Mesenchymal stem cell (in vitro differentiated cells and primary cell): ENCODE data around the gene TMEM37. TPM values are rescaled to one million over a fixed set of nuclear protein-coding genes. Genes with fewer than 3 reads are reported as not detected.
A peak's percentile ranks its signal among the peaks of the same experiment; 100 is the strongest.

Source experiments
- DNase-seq: peaks from one replicate; pipeline ENCODE4 v3.0.0-alpha.2; 2013
- H2AFZ ChIP-seq: one replicate; pipeline ENCODE4 v1.6.1; 2013; ENCODE audit warnings: low read depth, mild to moderate bottlenecking, control low read depth, inconsistent platforms, low read length, moderate library complexity
- H2AK5ac ChIP-seq: 2 replicates; pipeline ENCODE4 v1.6.1; 2013; ENCODE audit warnings: low read length, moderate library complexity, mild to moderate bottlenecking, inconsistent platforms; ENCODE audit not compliant: severe bottlenecking
- H2BK120ac ChIP-seq: one replicate; pipeline ENCODE4 v1.6.1; 2013; ENCODE audit warnings: low read depth, mild to moderate bottlenecking, inconsistent platforms, low read length, moderate library complexity
- H2BK12ac ChIP-seq, 2 experiments: one replicate each; pipeline ENCODE4 v1.6.1; 2013; ENCODE audit warnings: inconsistent platforms in 2 of 2, low read length in 2 of 2, mild to moderate bottlenecking in 2 of 2, moderate library complexity in 2 of 2, control low read depth in 1 of 2
- H2BK15ac ChIP-seq: one replicate; pipeline ENCODE4 v1.6.1; 2013; ENCODE audit warnings: mild to moderate bottlenecking, low read depth, inconsistent platforms; ENCODE audit not compliant: poor library complexity, severe bottlenecking
- H2BK5ac ChIP-seq: 2 replicates; pipeline ENCODE4 v1.6.1; 2013; ENCODE audit warnings: low read depth, mild to moderate bottlenecking, low read length, control low read depth, inconsistent platforms; ENCODE audit not compliant: poor library complexity, severe bottlenecking
- H3K14ac ChIP-seq, 2 experiments: one replicate each; pipeline ENCODE4 v1.6.1; 2013; ENCODE audit warnings: inconsistent platforms in 2 of 2, low read length in 2 of 2, control low read depth in 1 of 2, mild to moderate bottlenecking in 1 of 2, moderate library complexity in 1 of 2
- H3K18ac ChIP-seq, 2 experiments: one replicate each; pipeline ENCODE4 v1.6.1; 2013; ENCODE audit warnings: inconsistent platforms in 2 of 2, low read length in 2 of 2, control low read depth in 1 of 2, low read depth in 1 of 2, mild to moderate bottlenecking in 1 of 2
- H3K23ac ChIP-seq, 2 experiments: one replicate each; pipeline ENCODE4 v1.6.1; 2013; ENCODE audit warnings: inconsistent platforms in 2 of 2, low read length in 2 of 2, mild to moderate bottlenecking in 2 of 2, moderate library complexity in 2 of 2, control low read depth in 1 of 2
- H3K27ac ChIP-seq: 2 replicates; pipeline ENCODE4 v1.5.1; 2013; ENCODE audit warnings: mild to moderate bottlenecking, moderate library complexity, low read length, control low read depth, inconsistent platforms; ENCODE audit not compliant: poor library complexity, severe bottlenecking
- H3K27me3 ChIP-seq, 2 experiments: 2 replicates each; pipeline versions ENCODE4 v1.6.1 to v1.7.0; 2013; ENCODE audit warnings: low read length in 2 of 2, mild to moderate bottlenecking in 2 of 2, moderate library complexity in 2 of 2, control low read depth in 1 of 2, inconsistent platforms in 1 of 2; ENCODE audit not compliant: control insufficient read depth in 1 of 2, insufficient read depth in 1 of 2
- H3K36me3 ChIP-seq, 2 experiments: 2 replicates each; pipeline versions ENCODE4 v1.6.1 to v1.7.0; 2013; ENCODE audit warnings: low read length in 2 of 2, control low read depth in 1 of 2, inconsistent platforms in 1 of 2, low read depth in 1 of 2, mild to moderate bottlenecking in 1 of 2; ENCODE audit not compliant: insufficient read depth in 2 of 2, control insufficient read depth in 1 of 2
- H3K4ac ChIP-seq, 2 experiments: one replicate each; pipeline ENCODE4 v1.6.1; 2013; ENCODE audit warnings: inconsistent platforms in 2 of 2, low read length in 2 of 2, mild to moderate bottlenecking in 2 of 2, moderate library complexity in 2 of 2, control low read depth in 1 of 2, low read depth in 1 of 2
- H3K4me1 ChIP-seq: 2 replicates; pipeline ENCODE4 v1.6.1; 2013; ENCODE audit warnings: low read depth, low read length, control low read depth; ENCODE audit not compliant: control insufficient read depth, insufficient read depth
- H3K4me2 ChIP-seq: 2 replicates; pipeline ENCODE4 v1.6.1; 2013; ENCODE audit warnings: low read length, mild to moderate bottlenecking, inconsistent platforms; ENCODE audit not compliant: poor library complexity, severe bottlenecking
- H3K4me3 ChIP-seq, 2 experiments: 2 replicates each; pipeline versions ENCODE4 v1.5.1 to v1.7.0; 2013; ENCODE audit warnings: low read length in 2 of 2, mild to moderate bottlenecking in 2 of 2, control low read depth in 1 of 2, low read depth in 1 of 2; ENCODE audit not compliant: insufficient read depth in 1 of 2
- H3K79me1 ChIP-seq: replicated peaks from 2 replicates; pipeline ENCODE4 v1.6.1; 2013; ENCODE audit warnings: mild to moderate bottlenecking, control low read depth, low read length, inconsistent platforms; ENCODE audit not compliant: poor library complexity, severe bottlenecking
- H3K9ac ChIP-seq: 2 replicates; pipeline ENCODE4 v1.7.0; 2013; ENCODE audit warnings: mild to moderate bottlenecking, low read length, moderate library complexity
- H3K9me3 ChIP-seq: 2 replicates; pipeline ENCODE4 v1.7.0; 2013; ENCODE audit warnings: mild to moderate bottlenecking, low read length; ENCODE audit not compliant: control insufficient read depth
- H4K8ac ChIP-seq: one replicate; pipeline ENCODE4 v1.6.1; 2013; ENCODE audit warnings: inconsistent platforms, mild to moderate bottlenecking, low read length, moderate library complexity
- H4K91ac ChIP-seq: one replicate; pipeline ENCODE4 v1.6.1; 2013; ENCODE audit warnings: mild to moderate bottlenecking, low read length, inconsistent platforms
- WGBS: methylation state at CpG from one replicate; pipeline ENCODE4 v1.1.7; 2013; ENCODE audit warnings: mixed read lengths; 5-methylcytosine and 5-hydroxymethylcytosine counted together
- polyA plus RNA-seq, 2 experiments: library from polyadenylated mRNA; stranded (reverse); fragments of 200-250 nt; gene quantifications; one replicate each; pipeline ENCODE4 v1.2.3, GENCODE V29; 2013

The TMEM37 gene
- polyA plus RNA-seq (2013, experiment 1 of 2), result 1.3 TPM
- polyA plus RNA-seq (2013, experiment 2 of 2), result 1.5 TPM

- Histone ChIP-seq H3K79me1 (peaks cover 11% of the 10 kb centered on the region), H2BK12ac (peak within 1 kb of the TSS in 1 of 2 experiments; percentile 79)
These were observed at the start of gene TMEM37 for GRCh38 chr2:119431155-119431975. TSS of gene TMEM37 (plus strand) at chr2:119431854. CDS start at chr2:119431904, 50 bp downstream.

GRCh38 chr2:119383410-119384140 lies 48.1 kb upstream of the TMEM37 start:
- Histone ChIP-seq H4K91ac (no peak overlapping the region), H3K18ac (peak overlapping the region in 1 of 2 experiments; percentile 26), H3K14ac (no peak overlapping the region), H2AK5ac (no peak overlapping the region), H3K27me3 (peaks cover 0 to 4% of the 10 kb centered on the region in 2 experiments), H3K4me3 (no peak overlapping the region), H3K79me1 (no peaks in the 10 kb centered on the region), H2BK15ac (no peak overlapping the region), H4K8ac (no peak overlapping the region), H2BK12ac (no peak overlapping the region), H3K9ac (no peak overlapping the region), H3K23ac (no peak overlapping the region), H2AFZ (no peak overlapping the region), H3K4me2 (no peak overlapping the region), H2BK5ac (no peak overlapping the region), H3K36me3 (no peaks in the 10 kb centered on the region), H3K4ac (no peak overlapping the region), H2BK120ac (no peak overlapping the region), H3K9me3 (no peaks in the 10 kb centered on the region), H3K27ac (no peak overlapping the region), H3K4me1 (peaks cover 4% of the 10 kb centered on the region)
- 91% methylated on average over 6 of the region's 6 CpGs for WGBS
- no peak for DNase-seq

More at GRCh38 chr2:119431155-119431975, at the start of gene TMEM37:
- Histone ChIP-seq H3K36me3 (peaks cover 0 to 5% of the 10 kb centered on the region in 2 experiments), H2AK5ac (peak within 1 kb of the TSS; percentile 87), H3K23ac (no peak within 1 kb of the TSS), H3K27me3 (peaks cover 4 to 60% of the 10 kb centered on the region in 2 experiments), H3K4ac (peak within 1 kb of the TSS; percentile 15 to 64), H2AFZ (peak within 1 kb of the TSS; percentile 3), H3K9ac (peak within 1 kb of the TSS; percentile 80), H3K4me2 (peak within 1 kb of the TSS; percentile 78), H3K9me3 (no peaks in the 10 kb centered on the region), H3K4me3 (peak within 1 kb of the TSS; percentile 55 to 75), H4K8ac (peak within 1 kb of the TSS; percentile 90), H3K27ac (peak within 1 kb of the TSS; percentile 91), H2BK5ac (peak within 1 kb of the TSS; percentile 87), H2BK120ac (peak within 1 kb of the TSS; percentile 36), H4K91ac (peak within 1 kb of the TSS; percentile 85), H3K18ac (peak within 1 kb of the TSS; percentile 67 to 68), H2BK15ac (peak within 1 kb of the TSS; percentile 37), H3K14ac (peak within 1 kb of the TSS in 1 of 2 experiments; percentile 19), H3K4me1 (peaks cover 48% of the 10 kb centered on the region)
- 2% methylated on average over 44 of the region's 72 CpGs for WGBS
- DNase-seq, result peak; percentile 79

- Histone ChIP-seq H3K4me2 (no peak overlapping the region), H3K18ac (no peak overlapping the region), H3K27me3 (peaks cover 0 to 4% of the 10 kb centered on the region in 2 experiments), H3K27ac (no peak overlapping the region), H2BK15ac (no peak overlapping the region), H2AFZ (no peak overlapping the region), H3K4me1 (peaks cover 7% of the 10 kb centered on the region), H3K4ac (no peak overlapping the region), H2AK5ac (no peak overlapping the region), H3K4me3 (no peak overlapping the region), H3K36me3 (no peaks in the 10 kb centered on the region), H2BK12ac (no peak overlapping the region), H3K9me3 (no peaks in the 10 kb centered on the region), H3K23ac (no peak overlapping the region), H4K91ac (no peak overlapping the region), H2BK5ac (no peak overlapping the region), H2BK120ac (no peak overlapping the region), H4K8ac (no peak overlapping the region), H3K14ac (no peak overlapping the region), H3K9ac (no peak overlapping the region), H3K79me1 (no peaks in the 10 kb centered on the region)
- 78% methylated on average over 4 of the region's 4 CpGs for WGBS
- no peak for DNase-seq
These were observed 46.7 kb upstream of the TMEM37 start for GRCh38 chr2:119384971-119385370.

GRCh38 chr2:119385466-119385865 lies 46.2 kb upstream of the TMEM37 start:
- H3K27ac ChIP-seq, result no peak overlapping the region
- H3K4ac ChIP-seq, result no peak overlapping the region
- no peak overlapping the region for H3K14ac ChIP-seq
- no peak overlapping the region for H2BK5ac ChIP-seq
- H4K8ac ChIP-seq, result no peak overlapping the region
- H3K4me1 ChIP-seq, result peaks cover 7% of the 10 kb centered on the region
- H2AK5ac ChIP-seq, result no peak overlapping the region
- H3K23ac ChIP-seq, result no peak overlapping the region
- H3K4me2 ChIP-seq, result no peak overlapping the region
- H3K79me1 ChIP-seq, result no peaks in the 10 kb centered on the region
- H2AFZ ChIP-seq, result no peak overlapping the region
- no peak overlapping the region for H3K18ac ChIP-seq
- H3K9me3 ChIP-seq, result no peaks in the 10 kb centered on the region
- 73% methylated on average over 2 of the region's 3 CpGs for WGBS
- H3K36me3 ChIP-seq, result no peaks in the 10 kb centered on the region
- no peak overlapping the region for H3K4me3 ChIP-seq
- H3K27me3 ChIP-seq, result peaks cover 0 to 4% of the 10 kb centered on the region in 2 experiments
- no peak overlapping the region for H2BK12ac ChIP-seq
- no peak overlapping the region for H2BK120ac ChIP-seq
- H3K9ac ChIP-seq, result no peak overlapping the region
- no peak overlapping the region for H4K91ac ChIP-seq
- DNase-seq, result no peak
- no peak overlapping the region for H2BK15ac ChIP-seq
